GM19035 (cell line): Measurements from ENCODE around the gene NLRP7.
"Not testable (repeated sequence)": the region's sequence is repeated elsewhere in the genome, so short reads cannot be mapped to it uniquely, and the experiment has no call there.

Source experiments
- ATAC-seq: cut with Tn5 transposase; IDR thresholded peaks from one replicate; pipeline ENCODE4 v1.9.1; 2021; ENCODE audit not compliant: unreplicated experiment

The NLRP7 gene

DNA sequence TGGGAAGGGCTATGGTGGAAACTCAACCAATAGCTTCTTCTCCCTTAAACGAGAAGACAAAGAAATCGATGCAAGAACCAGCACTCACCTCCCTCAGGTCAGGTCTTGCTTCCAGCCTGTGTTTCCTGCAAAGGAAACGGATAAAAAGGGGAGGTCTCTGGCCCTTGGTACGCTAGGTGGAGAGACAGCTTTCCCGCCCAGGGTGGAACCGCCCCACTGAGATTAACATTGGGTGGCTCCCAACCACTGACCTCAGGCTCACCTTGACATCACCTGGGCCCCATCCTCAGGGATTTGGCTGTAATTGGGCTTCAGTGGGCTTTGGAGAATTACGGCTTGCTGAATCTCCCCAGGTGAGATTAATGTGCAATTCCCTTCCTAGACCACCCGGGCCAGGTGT, at the start of gene NLRP7:
NLRP7 (minus strand) TSS at position 150 of the 400 bp plus-strand sequence.
- ATAC-seq, result no peak

DNA sequence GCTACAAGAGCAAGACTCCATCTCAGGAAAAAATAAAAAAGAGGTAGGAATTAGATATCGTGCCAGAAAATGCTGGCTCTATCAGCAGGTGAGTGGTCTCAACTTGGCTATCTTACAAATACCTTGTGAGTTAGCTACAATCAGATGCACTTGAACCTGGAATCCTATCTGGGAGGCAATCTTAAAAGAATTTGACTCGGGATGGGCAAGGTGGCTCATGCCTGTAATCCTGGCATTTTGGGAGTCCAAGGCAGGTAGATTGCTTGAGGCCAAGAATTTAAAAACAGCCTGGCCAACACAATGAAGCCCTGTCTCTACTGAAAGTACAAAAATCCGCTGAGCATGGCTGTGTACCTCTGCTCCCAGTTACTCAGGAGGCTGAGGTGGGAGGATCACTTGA, 48.2 kb upstream of the NLRP7 start:
- no peak for ATAC-seq

DNA sequence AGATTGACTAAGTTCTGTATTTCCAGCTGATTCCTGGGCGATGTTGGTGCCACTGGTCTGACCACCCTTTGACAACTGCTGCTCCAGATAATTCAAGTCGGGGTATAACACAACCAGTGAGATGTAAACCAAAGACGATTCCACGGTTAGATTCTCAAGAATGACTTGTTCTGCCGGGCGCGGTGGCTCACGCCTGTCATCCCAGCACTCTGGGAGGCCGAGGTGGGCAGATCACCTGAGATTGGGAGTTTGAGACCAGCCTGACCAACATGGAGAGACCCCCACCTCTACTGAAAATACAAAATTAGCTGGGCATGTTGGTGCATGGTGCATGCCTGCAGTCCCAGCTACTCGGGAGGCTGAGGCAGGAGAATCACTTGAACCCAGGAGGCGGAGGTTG, 42.2 kb upstream of the NLRP7 start:
- not testable (repeated sequence) for ATAC-seq

DNA sequence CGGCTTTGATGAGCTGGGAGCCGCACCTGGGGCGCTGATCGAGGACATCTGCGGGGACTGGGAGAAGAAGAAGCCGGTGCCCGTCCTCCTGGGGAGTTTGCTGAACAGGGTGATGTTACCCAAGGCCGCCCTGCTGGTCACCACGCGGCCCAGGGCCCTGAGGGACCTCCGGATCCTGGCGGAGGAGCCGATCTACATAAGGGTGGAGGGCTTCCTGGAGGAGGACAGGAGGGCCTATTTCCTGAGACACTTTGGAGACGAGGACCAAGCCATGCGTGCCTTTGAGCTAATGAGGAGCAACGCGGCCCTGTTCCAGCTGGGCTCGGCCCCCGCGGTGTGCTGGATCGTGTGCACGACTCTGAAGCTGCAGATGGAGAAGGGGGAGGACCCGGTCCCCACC, 35.2 kb upstream of the NLRP7 start:
- not testable (repeated sequence) for ATAC-seq

DNA sequence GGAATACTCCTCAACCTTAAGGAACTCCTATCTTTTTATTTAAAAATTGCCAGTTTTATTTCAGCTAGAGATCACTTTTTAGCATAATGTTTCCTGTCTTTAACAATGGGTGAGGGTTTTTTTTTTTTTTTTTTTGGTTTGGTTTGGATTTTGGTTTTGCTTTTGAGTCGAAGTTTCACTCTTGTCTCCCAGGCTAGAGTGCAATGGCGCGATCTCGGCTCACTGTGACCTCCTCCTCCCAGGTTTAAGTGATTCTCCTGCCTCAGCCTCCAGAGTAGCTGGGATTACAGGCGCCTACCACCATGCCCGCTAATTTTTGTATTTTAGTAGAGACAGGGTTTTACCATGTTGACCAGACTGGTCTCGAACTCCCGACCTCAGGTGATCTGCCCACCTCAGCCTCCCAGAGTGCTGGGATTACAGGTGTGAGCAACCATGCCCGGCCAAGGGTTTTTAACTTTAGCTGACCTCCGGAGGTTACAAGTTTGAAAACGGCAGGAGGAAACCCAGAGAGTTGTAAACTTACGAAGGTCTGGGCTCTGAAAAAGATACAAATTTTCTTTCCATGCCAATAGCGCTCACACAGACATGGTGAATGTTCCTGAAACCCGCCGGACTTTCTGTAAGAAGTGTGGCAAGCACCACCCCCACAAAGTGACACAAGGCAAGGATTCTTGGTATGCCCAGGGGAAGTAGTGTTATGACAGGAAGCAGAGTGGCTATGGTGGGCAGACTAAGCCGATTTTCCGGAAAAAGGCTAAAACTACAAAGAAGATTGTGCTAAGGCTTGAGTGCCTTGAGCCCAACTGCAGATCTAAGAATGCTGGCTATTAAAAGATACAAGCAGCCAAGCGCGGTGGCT, 26.1 kb upstream of the NLRP7 start:
- not testable (repeated sequence) for ATAC-seq

DNA sequence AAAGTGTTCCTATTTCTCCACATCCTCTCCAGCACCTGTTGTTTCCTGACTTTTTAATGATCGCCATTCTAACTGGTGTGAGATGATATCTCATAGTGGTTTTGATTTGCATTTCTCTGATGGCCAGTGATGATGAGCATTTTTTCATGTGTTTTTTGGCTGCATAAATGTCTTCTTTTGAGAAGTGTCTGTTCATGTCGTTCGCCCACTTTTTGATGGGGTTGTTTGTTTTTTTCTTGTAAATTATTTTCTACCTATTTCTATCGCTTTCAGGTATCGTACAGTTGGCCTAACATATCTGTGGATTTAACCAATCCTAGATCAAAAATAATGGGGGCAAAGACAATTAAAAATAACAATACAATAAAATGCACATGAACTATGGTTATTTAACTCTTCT, 24.1 kb upstream of the NLRP7 start:
- not testable (repeated sequence) for ATAC-seq

DNA sequence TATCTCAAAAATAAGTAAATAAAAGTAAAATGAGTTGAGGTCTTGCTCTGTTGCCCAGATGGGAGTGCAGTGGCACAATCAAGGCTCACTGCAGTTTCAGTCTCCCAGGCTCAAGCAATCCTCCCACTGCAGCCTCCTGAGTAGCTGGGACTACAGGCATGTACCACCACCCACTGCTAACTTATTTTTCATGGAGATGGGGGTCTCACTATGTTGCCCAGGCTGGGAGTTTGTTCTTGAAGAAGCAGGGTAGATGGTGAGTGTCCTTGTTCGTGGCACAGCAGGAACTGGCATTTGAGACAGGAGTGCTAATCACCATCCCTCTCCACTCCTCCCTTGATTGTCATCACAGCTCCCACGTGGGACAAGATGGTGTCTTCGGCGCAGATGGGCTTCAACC, 22.3 kb upstream of the NLRP7 start:
- no peak for ATAC-seq

DNA sequence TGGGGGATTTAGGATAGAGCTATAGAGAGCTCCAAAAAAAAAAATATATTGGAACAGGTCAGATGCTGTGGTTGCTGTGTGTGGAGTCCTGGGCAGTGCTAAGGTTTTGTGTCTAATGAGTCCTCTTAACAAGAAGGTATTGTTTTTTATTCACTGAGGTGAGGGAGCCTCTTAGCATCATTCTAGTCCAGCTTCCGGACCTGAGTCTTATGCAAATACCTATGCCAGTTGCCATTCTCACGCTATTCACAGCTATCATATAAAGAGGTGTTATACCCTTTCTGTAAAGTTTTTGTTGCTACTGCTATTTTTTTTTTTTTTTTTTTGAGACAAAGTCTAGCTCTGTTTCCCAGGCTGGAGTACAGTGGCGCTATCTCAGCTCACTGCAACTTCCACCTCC, 20.3 kb upstream of the NLRP7 start:
- no peak for ATAC-seq

DNA sequence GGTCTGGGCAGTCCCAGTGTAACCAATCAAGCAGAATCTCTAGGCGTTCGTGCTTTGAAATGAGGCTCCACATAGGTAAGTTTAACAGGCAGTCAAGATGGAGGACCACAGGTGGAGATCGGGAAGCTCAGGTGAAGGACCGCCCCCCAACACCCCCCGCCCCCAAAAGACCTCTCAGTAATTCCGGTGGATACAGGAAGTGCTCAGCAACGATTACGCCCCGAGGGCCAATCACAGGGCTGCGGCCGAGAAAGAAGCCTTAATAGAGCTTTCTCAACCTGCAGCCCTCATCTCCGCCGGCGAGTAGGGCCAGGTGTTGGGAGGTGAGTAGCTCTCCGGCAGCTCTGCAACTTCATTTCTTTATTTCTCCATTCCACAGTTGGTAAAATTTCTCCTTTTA, 17.7 kb upstream of the NLRP7 start:
- not testable (repeated sequence) for ATAC-seq

DNA sequence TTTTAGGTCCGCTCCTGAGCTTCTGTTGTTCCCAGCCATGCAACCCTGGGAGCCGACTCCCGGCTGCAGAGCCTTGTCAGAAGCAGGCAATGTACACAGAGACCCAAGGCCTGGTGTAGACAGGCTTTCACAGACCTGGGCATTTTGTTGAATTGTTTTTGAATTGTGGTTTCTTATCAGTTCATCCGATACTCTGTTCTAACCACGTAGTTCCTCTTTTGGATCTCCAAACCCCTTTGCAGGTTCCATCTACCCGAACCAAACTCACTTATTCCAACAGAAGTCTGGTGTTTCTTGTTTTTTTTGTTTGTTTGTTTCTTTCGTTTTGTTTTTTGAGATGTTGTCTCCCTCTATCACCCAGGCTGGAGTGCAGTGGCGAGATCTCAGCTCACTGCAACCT, 12.5 kb upstream of the NLRP7 start:
- ATAC-seq, result no peak

DNA sequence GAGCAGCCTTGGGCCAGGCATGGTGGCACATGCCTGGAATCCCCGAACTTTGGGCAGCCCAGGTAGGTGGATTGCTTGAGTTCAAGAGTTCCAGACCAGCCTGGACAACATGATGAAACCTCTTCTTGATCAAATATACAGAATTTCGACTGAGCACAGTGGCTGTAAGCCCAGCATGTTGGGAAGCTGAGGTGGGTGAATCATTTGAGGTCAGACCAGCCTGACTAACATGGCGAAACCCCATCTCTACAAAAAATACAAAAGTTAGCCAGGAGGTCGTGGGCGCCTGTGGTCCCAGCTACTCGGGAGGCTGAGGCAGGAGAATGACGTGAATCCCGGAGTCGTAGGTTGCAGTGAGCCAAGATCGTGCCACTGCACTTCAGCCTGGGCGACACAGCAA, 8.0 kb upstream of the NLRP7 start:
- no peak for ATAC-seq

DNA sequence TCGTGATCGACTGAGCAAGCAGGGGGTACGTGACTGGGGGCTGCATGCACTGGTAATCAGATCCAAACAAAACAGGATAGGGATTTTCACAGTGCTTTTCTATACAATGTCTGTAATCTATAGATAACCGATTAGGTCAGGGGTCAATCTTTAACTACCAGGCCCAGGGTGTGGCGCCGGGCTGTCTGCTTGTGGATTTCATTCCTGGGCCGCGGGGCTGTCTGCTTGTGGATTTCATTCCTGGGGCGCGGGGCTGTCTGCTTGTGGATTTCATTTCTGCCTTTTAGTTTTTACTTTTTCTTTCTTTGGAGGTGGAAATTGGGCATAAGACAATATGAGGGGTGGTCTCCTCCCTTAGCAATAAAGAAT, 6.0 kb upstream of the NLRP7 start:
- not testable (repeated sequence) for ATAC-seq

DNA sequence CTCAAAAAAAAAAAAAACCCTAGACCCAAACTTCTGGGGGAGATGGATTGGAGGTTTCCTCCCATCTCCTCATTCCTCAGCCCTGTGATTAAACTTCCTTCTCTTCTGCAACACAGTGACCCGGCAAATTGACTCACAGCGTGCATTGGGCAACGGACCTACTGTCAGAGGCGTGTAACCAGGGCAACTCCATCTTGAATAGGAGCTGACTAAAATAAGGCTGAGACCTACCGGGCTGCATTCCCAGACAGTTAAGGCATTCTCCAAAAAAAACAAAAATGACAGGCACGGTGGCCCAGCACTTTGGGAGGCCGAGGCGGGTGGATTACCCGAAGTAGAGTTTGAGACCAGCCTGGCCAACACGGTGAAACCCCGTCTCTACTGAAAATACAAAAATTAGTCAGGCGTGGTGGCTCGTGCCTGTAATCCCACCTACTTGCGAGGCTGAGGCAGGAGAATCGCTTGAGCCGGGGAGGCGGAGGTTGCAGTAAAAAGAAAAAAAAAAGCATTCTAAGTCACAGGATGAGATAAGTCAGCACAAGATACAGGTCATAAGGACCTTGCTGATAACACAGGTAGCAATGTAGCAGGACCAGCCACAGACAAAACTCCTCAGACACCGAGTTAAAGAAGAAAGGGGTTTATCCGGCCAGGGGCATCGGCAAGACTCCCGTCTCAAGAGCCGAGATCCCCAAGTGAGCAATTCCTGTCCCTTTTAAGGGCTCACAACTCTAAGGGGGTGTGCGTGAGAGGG, 5.4 kb upstream of the NLRP7 start:
- no peak for ATAC-seq

DNA sequence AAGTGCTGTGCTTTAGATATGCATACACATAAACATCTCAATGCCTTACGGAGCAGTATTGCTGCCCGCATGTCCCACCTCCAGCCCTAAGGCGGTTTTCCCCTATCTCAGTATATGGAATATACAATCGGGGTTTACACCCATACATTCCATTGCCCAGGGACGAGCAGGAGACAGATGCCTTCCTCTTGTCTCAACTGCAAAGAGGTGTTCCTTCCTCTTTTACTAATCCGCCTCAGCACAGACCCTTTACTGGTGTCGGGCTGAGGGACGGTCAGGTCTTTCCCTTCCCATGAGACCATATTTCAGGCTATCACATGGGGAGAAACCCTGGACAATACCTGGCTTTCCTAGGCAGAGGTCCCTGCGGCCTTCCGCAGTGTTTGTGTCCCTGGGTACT, 3.2 kb upstream of the NLRP7 start:
- not testable (repeated sequence) for ATAC-seq

DNA sequence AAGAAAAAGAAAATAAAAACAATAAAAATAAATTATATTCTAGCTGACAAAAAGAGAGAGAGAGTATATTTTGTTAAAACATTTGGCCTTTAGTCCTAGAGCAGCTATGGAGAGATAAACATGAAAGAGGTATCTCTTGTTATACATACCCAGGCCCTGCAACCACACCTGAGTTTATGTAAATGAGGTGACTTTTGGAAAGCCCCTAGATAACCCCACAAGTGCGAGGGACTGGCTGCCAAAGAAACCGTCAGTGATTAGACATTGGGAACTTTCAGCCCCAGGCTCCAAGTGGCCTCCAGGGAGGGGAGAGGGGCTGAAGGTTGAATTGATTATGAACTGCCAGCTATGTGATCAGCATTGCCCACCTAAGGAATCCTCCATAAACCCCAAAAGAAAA, 2.1 kb upstream of the NLRP7 start:
- ATAC-seq, result no peak

DNA sequence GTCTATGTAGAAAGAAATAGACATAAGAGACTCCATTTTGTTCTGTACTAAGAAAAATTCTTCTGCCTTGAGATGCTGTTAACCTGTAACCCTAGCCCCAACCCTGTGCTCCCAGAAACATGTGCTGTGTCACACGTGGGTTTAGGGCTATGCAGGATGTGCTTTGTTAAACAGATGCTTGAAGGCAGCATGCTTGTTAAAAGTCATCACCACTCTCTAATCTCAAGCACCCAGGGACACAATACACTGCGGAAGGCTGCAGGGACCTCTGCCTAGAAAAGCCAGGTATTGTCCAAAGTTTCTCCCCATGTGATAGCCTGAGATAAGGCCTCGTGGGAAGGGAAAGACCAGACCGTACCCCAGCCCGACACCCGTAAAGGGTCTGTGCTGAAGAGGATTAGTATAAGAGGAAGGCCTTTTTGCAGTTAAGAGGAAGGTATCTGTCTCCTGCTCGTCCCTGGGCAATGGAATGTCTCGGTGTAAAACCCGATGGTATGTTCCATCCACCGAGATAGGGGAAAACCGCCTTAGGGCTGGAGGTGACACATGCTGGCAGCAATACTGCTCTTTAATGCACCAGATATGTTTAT, 3.5 kb downstream of the NLRP7 start:
- not testable (repeated sequence) for ATAC-seq

DNA sequence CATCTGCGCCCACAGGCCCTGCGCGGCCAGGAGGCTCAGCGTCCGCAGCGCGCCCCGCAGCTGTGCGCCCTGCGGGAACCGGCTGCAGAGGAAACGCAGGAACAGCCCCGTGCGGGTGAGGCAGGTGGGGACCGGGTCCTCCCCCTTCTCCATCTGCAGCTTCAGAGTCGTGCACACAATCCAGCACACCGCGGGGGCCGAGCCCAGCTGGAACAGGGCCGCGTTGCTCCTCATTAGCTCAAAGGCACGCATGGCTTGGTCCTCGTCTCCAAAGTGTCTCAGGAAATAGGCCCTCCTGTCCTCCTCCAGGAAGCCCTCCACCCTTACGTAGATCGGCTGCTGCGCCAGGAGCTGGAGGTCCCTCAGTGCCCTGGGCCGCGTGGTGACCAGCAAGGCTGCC, 7.8 kb downstream of the NLRP7 start:
- not testable (repeated sequence) for ATAC-seq

DNA sequence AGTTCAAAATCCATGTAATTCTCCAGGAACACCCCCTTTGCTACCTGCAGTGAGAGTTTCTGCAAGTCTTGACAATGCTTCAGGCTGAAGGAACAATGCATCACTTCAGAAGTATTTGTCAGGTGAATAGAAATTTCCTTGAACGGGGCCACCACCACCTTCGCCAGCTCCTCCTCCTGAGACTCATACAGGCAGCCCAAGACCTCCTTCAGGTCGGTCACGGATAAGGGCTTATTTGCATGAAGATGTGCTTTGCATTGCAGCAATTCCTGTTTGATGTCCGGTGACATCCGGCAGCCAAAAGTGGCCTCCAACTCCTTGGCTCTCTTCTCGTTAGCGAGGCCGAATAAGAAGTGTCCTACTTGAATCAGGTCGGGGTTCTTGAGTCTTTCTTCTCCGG, 8.4 kb downstream of the NLRP7 start:
- ATAC-seq, result no peak

DNA sequence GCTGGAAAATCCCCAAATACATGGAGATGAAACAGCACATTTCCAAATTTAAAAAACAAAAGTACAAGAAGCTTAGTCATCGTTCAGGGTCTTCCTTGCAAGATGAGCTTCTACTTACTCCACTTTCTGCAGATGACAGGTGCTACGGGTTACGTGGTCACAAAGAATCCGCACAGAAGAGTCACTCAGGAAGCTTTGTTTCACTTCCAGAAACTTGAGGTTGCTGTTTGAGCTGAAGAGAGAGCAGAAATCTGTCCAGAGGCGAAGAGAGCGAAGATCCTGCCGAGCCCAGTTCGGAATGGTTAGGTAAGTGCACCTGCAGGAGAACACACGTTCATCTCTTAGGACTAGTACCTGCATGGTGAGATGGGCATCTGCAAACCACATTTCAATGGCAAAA, 9.4 kb downstream of the NLRP7 start:
- no peak for ATAC-seq

DNA sequence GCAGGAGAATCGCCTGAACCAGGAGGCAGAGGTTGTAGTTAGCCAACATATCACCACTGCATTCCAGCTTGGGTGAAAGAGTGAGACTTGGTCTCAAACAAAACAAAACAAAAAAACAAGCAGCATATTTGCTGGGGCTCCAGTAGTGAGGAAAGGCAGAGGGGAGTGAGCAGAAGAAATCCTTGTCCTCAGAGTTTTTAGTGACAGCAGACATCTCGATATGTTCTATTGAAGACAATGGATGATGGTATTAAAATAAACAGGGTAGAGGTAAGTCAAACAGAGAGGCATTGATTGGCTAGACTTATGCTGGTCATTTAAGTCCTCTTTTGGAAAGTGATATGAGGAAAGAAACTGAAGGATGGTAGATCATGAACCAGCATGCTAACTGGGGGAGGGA, 19.0 kb downstream of the NLRP7 start:
- no peak for ATAC-seq

DNA sequence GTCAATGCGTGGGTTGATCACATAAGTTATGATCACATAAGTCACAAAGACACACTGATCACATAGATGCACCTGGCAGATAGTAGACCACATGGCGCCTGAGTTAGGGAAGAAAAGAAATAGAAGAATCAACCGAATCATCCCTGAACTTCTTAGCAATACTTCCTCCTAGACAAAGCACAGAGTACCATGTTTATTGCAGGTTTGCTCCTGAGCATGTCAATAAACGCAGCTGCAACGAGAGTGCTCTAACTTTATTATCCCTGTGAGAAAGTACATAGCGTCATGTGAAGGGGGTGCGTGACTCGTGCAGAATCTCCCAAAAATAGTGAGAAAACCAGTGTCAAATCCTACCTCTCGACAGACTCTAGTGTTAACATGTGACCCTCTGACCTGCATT, 24.1 kb downstream of the NLRP7 start:
- ATAC-seq, result no peak

DNA sequence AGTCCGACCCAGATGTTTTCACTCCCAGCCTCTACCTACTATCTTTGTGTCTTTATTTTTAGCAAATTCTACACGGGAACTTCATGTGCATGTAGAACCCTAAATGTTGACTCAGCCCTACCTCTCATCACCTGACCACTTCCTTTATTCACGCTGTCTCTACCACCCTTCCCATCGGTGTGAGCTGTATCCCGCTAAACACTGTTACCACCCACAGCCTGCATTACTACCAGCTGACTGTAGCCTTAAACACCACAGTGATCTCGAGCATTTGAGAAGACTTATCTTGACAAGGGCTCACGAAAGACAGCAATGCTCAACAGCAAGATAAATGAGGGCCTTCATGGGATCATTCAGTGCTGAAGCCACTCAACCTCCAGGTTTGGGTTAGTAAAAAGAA, 26.2 kb downstream of the NLRP7 start:
- ATAC-seq, result no peak
